ENCODE data around the gene ATM. TPM values are rescaled to one million over a fixed set of nuclear protein-coding genes. Genes with fewer than 3 reads are reported as not detected.
"Not testable (repeated sequence)": the region's sequence is repeated elsewhere in the genome, so short reads cannot be mapped to it uniquely, and the experiment has no call there.

ATM gene
- total RNA-seq, 1 experiment from 2014 or later, result 70.6 TPM

DNA sequence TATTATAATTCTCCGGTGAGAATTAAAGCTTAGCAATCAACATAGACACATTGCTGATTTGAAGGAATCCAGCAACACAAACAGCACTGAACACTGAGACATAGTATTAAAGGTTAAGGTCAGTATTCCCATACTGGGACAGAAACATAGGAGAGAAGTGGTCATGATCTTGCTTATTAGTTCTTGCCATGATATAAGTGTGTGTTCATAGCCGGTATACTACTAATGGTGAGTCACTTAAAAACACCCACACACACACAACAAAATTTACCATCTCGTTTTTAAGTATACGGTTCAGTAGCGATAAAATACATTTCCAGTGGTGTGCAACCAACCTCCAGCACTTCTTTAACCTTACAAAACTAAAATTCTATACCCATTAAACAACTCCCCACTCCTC, 148.1 kb downstream of the ATM start:
- POLR2A ChIA-PET, result no interaction called here
- TF ChIP-seq, protein P1, sequence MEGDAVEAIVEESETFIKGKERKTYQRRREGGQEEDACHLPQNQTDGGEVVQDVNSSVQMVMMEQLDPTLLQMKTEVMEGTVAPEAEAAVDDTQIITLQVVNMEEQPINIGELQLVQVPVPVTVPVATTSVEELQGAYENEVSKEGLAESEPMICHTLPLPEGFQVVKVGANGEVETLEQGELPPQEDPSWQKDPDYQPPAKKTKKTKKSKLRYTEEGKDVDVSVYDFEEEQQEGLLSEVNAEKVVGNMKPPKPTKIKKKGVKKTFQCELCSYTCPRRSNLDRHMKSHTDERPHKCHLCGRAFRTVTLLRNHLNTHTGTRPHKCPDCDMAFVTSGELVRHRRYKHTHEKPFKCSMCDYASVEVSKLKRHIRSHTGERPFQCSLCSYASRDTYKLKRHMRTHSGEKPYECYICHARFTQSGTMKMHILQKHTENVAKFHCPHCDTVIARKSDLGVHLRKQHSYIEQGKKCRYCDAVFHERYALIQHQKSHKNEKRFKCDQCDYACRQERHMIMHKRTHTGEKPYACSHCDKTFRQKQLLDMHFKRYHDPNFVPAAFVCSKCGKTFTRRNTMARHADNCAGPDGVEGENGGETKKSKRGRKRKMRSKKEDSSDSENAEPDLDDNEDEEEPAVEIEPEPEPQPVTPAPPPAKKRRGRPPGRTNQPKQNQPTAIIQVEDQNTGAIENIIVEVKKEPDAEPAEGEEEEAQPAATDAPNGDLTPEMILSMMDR (IDR thresholded peaks at IDR 0.05; ENCODE audit: unreplicated experiment), result no peak
- Mint-ChIP-seq H3K27ac (ENCODE audit: low read depth, unreplicated experiment) (no peak overlapping the region), H3K4me1 (ENCODE audit: insufficient read depth, unreplicated experiment) (no peaks in the 10 kb centered on the region), H3K36me3 (ENCODE audit: insufficient read depth, unreplicated experiment) (peaks cover 36% of the 10 kb centered on the region), H3K9me3 (ENCODE audit: unreplicated experiment) (no peaks in the 10 kb centered on the region), H3K4me3 (ENCODE audit: unreplicated experiment) (no peak overlapping the region), H3K27me3 (ENCODE audit: insufficient read depth, unreplicated experiment) (no peaks in the 10 kb centered on the region)
- intact Hi-C loops (cut with micrococcal nuclease), result no loop called here
- DNase-seq (ENCODE audit: unreplicated experiment), result no peak
- CTCF ChIA-PET, result no interaction called here
- BruUV-seq (replicated peaks), result no TSS peak

DNA sequence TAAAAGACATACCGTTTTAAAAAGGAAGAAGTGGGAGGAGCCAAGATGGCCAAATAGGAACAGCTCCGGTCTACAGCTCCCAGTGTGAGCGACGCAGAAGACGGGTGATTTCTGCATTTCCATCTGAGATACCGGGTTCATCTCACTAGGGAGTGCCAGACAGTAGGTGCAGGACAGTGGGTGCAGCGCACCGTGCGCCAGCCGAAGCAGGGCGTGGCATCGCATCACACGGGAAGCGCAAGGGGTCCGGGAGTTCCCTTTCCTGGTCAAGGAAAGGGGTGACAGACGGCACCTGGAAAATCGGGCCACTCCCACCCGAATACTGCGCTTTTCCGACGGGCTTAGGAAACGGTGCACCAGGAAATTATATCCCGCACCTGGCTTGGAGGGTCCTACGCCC, 150.6 kb downstream of the ATM start:
- peaks cover 22% of the 10 kb centered on the region for H3K36me3 Mint-ChIP-seq (ENCODE audit: insufficient read depth, unreplicated experiment)
- H3K9me3 Mint-ChIP-seq (ENCODE audit: unreplicated experiment); H3K27me3 Mint-ChIP-seq (ENCODE audit: insufficient read depth, unreplicated experiment); H3K4me3 Mint-ChIP-seq (ENCODE audit: unreplicated experiment); DNase-seq (ENCODE audit: unreplicated experiment); H3K27ac Mint-ChIP-seq (ENCODE audit: low read depth, unreplicated experiment); H3K4me1 Mint-ChIP-seq (ENCODE audit: insufficient read depth, unreplicated experiment); BruUV-seq (replicated peaks); intact Hi-C loops (cut with micrococcal nuclease); CTCF ChIA-PET; POLR2A ChIA-PET: not testable (repeated sequence)

DNA sequence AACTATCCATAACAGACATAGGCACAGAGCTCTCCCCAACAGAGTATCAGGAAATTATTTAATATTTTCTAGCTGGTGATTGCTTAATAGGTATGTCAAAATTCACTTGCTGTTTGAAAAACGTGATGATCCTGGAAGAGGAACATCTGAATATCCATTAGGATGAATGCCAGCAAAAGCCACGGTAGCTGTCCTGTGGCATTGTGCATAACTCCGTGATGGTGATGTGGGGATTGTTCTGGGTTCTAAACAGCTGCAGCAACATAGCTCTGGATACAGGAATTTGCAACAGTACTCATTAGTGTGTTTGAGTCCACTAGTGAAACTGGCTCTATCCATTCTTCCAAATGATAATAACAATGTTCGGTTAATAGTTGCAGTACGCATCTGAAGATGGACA, 165.7 kb downstream of the ATM start:
- Mint-ChIP-seq H3K4me1 (ENCODE audit: insufficient read depth, unreplicated experiment) (no peaks in the 10 kb centered on the region), H3K27ac (ENCODE audit: low read depth, unreplicated experiment) (no peak overlapping the region), H3K9me3 (ENCODE audit: unreplicated experiment) (no peaks in the 10 kb centered on the region), H3K27me3 (ENCODE audit: insufficient read depth, unreplicated experiment) (no peaks in the 10 kb centered on the region), H3K4me3 (ENCODE audit: unreplicated experiment) (no peak overlapping the region), H3K36me3 (ENCODE audit: insufficient read depth, unreplicated experiment) (no peaks in the 10 kb centered on the region)
- POLR2A ChIA-PET, result interaction anchor here (1.2 kb wide), 1 partner anchor 19 kb away, joined by 3 read pairs; no protein-coding TSS in a partner anchor
- intact Hi-C loops (cut with micrococcal nuclease), result no loop called here
- TF ChIP-seq, protein P1 (IDR thresholded peaks at IDR 0.05; ENCODE audit: unreplicated experiment), result no peak
- DNase-seq (ENCODE audit: unreplicated experiment), result no peak
- no TSS peak for BruUV-seq (replicated peaks)
- CTCF ChIA-PET, result interaction anchor here (0.6 kb wide), 1 partner anchor 275 kb away, joined by 3 read pairs; no protein-coding TSS in a partner anchor

DNA sequence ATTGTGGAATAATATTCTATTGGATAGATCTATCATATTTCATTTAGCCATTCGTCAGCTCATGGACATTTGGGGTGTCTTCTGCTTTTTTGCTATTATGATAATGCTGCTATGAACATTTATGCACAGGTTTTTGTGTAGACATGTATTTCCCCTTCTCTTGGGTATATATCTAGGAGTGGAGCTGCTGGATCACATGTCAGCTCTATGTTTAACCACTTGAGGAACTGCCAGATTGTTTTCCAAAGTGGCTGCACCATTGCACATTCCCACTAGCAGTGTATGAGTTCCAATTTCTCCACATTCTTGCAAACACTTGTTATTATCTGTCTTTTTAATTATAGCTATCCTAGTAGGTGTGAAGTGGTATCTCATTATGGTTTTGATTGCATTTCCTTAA, 169.5 kb downstream of the ATM start:
- ChIA-PET CTCF (no interaction called here), POLR2A (no interaction called here)
- Mint-ChIP-seq H3K4me3 (ENCODE audit: unreplicated experiment) (no peak overlapping the region), H3K27ac (ENCODE audit: low read depth, unreplicated experiment) (no peak overlapping the region), H3K27me3 (ENCODE audit: insufficient read depth, unreplicated experiment) (no peaks in the 10 kb centered on the region), H3K36me3 (ENCODE audit: insufficient read depth, unreplicated experiment) (no peaks in the 10 kb centered on the region), H3K4me1 (ENCODE audit: insufficient read depth, unreplicated experiment) (no peaks in the 10 kb centered on the region), H3K9me3 (ENCODE audit: unreplicated experiment) (no peaks in the 10 kb centered on the region)
- TF ChIP-seq, protein P1 (IDR thresholded peaks at IDR 0.05; ENCODE audit: unreplicated experiment), result no peak
- no peak for DNase-seq (ENCODE audit: unreplicated experiment)
- no TSS peak for BruUV-seq (replicated peaks)
- intact Hi-C loops (cut with micrococcal nuclease), result no loop called here

DNA sequence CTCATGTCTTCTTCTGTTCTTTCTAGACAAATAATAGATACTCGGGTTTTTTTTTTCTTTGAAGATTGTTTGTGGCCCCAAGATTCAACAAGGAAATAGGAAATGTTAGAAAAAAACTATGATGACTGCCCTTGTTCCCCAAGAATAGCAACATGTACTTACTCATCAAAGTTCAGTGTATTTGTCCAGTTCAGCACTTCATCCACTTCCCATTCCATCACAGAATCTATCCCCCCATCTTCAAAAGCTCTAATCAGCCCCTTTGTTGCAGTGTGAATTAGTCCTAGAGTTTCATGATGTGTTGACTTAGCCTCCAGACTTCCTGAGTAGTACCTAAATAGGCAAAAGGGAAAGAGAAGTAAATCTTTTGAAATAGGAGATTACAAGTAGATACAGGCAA, 170.2 kb downstream of the ATM start:
- no peaks in the 10 kb centered on the region for H3K27me3 Mint-ChIP-seq (ENCODE audit: insufficient read depth, unreplicated experiment)
- H3K27ac Mint-ChIP-seq (ENCODE audit: low read depth, unreplicated experiment), result no peak overlapping the region
- TF ChIP-seq, protein P1 (IDR thresholded peaks at IDR 0.05; ENCODE audit: unreplicated experiment), result no peak
- no peaks in the 10 kb centered on the region for H3K4me1 Mint-ChIP-seq (ENCODE audit: insufficient read depth, unreplicated experiment)
- ChIA-PET CTCF (no interaction called here), POLR2A (no interaction called here)
- no TSS peak for BruUV-seq (replicated peaks)
- intact Hi-C loops (cut with micrococcal nuclease), result no loop called here
- DNase-seq (ENCODE audit: unreplicated experiment), result no peak
- H3K9me3 Mint-ChIP-seq (ENCODE audit: unreplicated experiment), result no peaks in the 10 kb centered on the region
- H3K4me3 Mint-ChIP-seq (ENCODE audit: unreplicated experiment), result no peak overlapping the region
- H3K36me3 Mint-ChIP-seq (ENCODE audit: insufficient read depth, unreplicated experiment), result no peaks in the 10 kb centered on the region

Measured in MCF 10A (cell line).